ENCODE data around the gene SEMA3C.
"Not testable (repeated sequence)": the region's sequence is repeated elsewhere in the genome, so short reads cannot be mapped to it uniquely, and the experiment has no call there.

DNA sequence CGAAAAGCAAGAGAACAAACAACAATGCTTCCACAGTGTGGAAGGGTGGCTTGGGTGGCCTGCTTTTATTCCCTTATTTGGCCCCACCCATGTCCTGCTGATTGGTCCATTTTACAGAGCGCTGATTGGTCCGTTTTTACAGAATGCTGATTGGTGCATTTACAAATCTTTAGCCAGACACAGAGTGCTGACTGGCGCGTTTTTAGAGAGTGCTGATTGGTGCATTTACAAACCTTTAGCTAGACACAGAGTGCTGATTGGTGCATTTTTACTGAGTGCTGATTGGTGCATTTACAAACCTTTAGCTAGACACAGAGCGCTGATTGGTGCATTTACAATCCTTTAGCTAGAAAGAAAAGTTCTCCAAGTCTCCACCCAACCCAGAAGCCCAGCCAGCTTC lies 8.1 kb upstream of the SEMA3C start:
- not testable (repeated sequence) for TF ChIP-seq CTCF (IDR thresholded peaks at IDR 0.05); POLR2A (IDR thresholded peaks at IDR 0.05); POLR2AphosphoS5 (IDR thresholded peaks at IDR 0.05; ENCODE audit: insufficient read depth in 1 of 2, low read depth in 1 of 2)
